ENCODE measurements around the gene SEZ6L2.
"Not testable (repeated sequence)": the region's sequence is repeated elsewhere in the genome, so short reads cannot be mapped to it uniquely, and the experiment has no call there.

The SEZ6L2 gene

DNA sequence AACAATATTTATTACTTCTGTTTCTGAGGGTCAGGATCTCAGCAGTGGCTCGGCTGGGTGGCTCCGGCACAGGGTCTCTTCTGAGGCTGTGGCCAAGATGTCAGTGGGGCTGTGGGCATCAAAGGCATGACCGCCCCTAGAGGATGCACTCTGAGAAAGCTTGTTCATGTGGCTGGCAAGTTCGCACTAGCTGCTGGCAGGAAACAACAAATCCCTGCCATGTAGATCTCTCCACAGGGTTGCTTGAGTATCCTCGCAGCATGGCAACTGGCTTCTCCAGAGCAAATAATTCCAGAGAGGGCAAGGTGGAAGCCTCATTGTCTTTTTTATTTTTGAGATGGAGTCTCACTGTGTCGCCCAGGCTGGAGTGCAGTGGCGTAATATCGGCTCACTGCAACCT lies 14.2 kb upstream of the SEZ6L2 start:
- no peak overlapping the region for H3K4me3 ChIP-seq (ENCODE audit: low read depth, low read length)
- no peak overlapping the region for H3K27ac ChIP-seq
- H3K27me3 ChIP-seq (ENCODE audit: insufficient read depth, low read depth, severe bottlenecking), result no peaks in the 10 kb centered on the region
- no peak for DNase-seq
- no peaks in the 10 kb centered on the region for H3K36me3 ChIP-seq
- TF ChIP-seq, protein P1, sequence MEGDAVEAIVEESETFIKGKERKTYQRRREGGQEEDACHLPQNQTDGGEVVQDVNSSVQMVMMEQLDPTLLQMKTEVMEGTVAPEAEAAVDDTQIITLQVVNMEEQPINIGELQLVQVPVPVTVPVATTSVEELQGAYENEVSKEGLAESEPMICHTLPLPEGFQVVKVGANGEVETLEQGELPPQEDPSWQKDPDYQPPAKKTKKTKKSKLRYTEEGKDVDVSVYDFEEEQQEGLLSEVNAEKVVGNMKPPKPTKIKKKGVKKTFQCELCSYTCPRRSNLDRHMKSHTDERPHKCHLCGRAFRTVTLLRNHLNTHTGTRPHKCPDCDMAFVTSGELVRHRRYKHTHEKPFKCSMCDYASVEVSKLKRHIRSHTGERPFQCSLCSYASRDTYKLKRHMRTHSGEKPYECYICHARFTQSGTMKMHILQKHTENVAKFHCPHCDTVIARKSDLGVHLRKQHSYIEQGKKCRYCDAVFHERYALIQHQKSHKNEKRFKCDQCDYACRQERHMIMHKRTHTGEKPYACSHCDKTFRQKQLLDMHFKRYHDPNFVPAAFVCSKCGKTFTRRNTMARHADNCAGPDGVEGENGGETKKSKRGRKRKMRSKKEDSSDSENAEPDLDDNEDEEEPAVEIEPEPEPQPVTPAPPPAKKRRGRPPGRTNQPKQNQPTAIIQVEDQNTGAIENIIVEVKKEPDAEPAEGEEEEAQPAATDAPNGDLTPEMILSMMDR (IDR thresholded peaks at IDR 0.05; ENCODE audit: low read depth, low read length), result no peak
- H3K9me3 ChIP-seq (ENCODE audit: severe bottlenecking), result no peaks in the 10 kb centered on the region

DNA sequence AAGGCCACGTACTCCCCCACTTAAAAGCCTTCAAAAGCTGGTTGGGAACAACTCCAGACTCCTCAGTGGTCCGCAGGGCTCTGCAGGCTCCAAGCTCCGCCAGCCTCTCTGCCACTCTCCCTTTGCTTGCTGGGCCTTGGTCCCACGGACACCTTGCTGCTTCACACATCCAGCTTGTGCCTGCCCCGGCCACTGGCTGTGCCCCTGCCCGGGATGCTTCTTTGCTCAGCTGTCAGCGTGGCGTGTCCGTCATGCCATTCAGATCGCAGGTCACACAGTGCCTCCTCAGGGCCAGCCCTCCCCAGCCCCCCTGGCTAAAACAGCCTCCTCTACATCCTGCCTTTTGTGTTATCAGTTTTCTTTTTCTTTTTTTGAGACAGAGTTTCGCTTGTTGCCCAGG lies 12.7 kb upstream of the SEZ6L2 start:
- TF ChIP-seq, protein P1 (IDR thresholded peaks at IDR 0.05; ENCODE audit: low read depth, low read length), result no peak
- Histone ChIP-seq H3K4me3 (ENCODE audit: low read depth, low read length) (no peak overlapping the region), H3K36me3 (peaks cover 3% of the 10 kb centered on the region; the same call in 1 of the 2 replicates), H3K9me3 (ENCODE audit: severe bottlenecking) (no peaks in the 10 kb centered on the region), H3K27me3 (ENCODE audit: insufficient read depth, low read depth, severe bottlenecking) (no peaks in the 10 kb centered on the region), H3K27ac (no peak overlapping the region)
- DNase-seq, result no peak

DNA sequence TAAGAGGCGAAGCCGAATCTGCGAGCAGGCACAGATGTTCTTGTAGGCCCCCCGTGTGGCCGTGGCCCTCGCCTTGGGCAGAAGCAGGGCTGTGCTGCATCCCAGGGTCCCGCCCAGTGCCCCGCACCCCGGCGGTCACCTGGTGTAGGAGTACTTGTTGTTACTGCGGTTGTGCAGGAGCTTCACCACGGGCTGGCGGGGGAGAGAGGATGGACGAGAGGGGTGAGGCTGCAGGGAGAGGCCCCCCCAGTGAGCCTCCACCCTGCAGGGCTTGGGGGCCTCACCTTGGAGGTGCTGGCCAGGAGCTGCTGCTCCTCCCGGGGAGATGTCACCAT lies 12.3 kb upstream of the SEZ6L2 start:
- H3K4me3 ChIP-seq (ENCODE audit: low read depth, low read length), result no peak overlapping the region
- no peak for DNase-seq
- peaks cover 3% of the 10 kb centered on the region; the same call in 1 of the 2 replicates for H3K36me3 ChIP-seq
- TF ChIP-seq, protein P1 (IDR thresholded peaks at IDR 0.05; ENCODE audit: low read depth, low read length), result no peak
- H3K27ac ChIP-seq, result no peak overlapping the region
- H3K9me3 ChIP-seq (ENCODE audit: severe bottlenecking), result no peaks in the 10 kb centered on the region
- no peaks in the 10 kb centered on the region for H3K27me3 ChIP-seq (ENCODE audit: insufficient read depth, low read depth, severe bottlenecking)

DNA sequence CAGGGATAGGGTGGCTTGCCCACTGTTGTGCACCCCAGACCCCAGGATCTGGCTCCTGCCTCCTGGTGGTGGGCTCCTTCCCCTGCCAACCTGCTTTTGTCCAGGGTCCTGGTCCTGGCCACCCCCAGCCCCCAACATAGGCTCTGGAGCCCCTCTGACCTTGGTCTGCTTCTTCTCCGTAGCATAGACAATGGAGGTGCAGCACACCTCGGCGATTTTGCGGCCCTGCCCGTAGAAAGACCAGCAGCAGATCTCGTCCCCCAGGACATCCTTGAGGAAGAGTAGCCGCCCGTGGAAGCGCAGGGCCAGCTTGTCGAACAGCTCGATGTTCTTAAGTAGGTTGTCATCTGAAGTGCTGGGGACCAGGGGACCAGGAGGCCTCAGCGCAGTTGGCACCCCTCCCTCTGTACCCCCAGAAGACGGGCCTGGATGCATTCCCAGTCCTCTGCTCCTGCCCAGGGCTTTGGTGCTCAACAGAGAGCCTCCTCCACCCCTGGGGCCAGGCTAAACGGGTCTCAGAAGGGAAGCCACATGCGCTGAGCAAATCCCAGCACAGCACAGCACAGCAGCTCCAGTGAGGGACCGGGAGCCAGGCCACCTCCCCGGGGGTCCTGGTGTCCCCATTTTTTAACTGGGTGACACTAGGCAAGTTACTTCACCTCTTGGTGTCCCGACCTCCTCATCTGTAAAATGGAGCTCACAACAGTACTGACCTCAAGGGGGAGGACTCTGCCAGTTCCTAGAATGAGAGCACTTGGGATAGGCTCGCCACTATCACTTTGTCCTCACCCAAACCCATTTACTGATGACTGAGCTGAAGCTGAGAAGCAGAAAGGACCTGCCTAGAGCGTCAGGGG lies 11.7 kb upstream of the SEZ6L2 start:
- no peak overlapping the region for H3K27ac ChIP-seq
- TF ChIP-seq, protein P1 (IDR thresholded peaks at IDR 0.05; ENCODE audit: low read depth, low read length), result no peak
- H3K36me3 ChIP-seq, result peaks cover 3% of the 10 kb centered on the region; the same call in 1 of the 2 replicates
- DNase-seq, result no peak
- H3K9me3 ChIP-seq (ENCODE audit: severe bottlenecking), result no peaks in the 10 kb centered on the region
- H3K27me3 ChIP-seq (ENCODE audit: insufficient read depth, low read depth, severe bottlenecking), result no peaks in the 10 kb centered on the region
- no peak overlapping the region for H3K4me3 ChIP-seq (ENCODE audit: low read depth, low read length)

DNA sequence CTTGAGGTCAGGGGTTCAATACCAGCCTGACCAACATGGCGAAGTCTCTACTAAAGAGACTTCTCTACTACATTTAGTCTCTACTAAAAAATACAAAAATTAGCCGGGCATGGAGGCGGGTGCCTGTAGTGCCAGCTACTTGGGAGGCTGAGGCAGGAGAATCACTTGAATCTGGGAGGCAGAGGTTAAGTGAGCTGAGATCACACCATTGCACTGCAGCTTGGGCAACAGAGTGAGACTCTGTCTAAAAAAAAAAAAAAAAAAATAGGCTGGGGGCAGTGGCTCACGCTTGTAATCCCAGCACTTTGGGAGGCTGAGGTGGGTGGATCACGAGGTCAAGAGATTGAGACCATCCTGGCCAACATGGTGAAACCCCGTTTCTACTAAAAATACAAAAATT lies 10.5 kb upstream of the SEZ6L2 start:
- not testable (repeated sequence) for DNase-seq; H3K27ac ChIP-seq; H3K27me3 ChIP-seq (ENCODE audit: insufficient read depth, low read depth, severe bottlenecking); H3K9me3 ChIP-seq (ENCODE audit: severe bottlenecking); H3K36me3 ChIP-seq; H3K4me3 ChIP-seq (ENCODE audit: low read depth, low read length)

DNA sequence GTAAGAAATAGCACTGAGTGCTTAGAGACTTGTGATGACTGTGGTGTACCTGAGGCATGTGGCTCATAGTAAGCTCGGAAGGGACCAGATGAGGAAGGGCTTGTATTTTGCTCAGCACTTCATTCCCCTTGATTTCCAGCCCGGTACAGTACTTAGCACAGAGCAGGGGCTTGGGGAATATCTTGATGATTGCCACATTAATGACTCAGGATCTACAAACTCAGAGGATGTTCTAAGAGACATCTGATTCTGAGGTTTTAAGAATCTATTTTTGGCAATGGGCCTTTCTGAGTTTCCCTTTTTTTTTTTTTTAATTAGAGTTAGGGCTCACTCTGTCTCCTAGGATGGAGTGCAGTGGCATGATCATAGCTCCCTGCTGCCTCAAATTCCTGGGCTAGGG lies 10.0 kb upstream of the SEZ6L2 start:
- H3K9me3 ChIP-seq (ENCODE audit: severe bottlenecking), result no peaks in the 10 kb centered on the region
- TF ChIP-seq, protein P1 (IDR thresholded peaks at IDR 0.05; ENCODE audit: low read depth, low read length), result no peak
- peaks cover 12% of the 10 kb centered on the region for H3K36me3 ChIP-seq
- no peak overlapping the region for H3K4me3 ChIP-seq (ENCODE audit: low read depth, low read length)
- no peaks in the 10 kb centered on the region for H3K27me3 ChIP-seq (ENCODE audit: insufficient read depth, low read depth, severe bottlenecking)
- H3K27ac ChIP-seq, result no peak overlapping the region
- no peak for DNase-seq
